GM21360 (cell line): ENCODE data around the gene ZFP3.
"Not testable (repeated sequence)": the region's sequence is repeated elsewhere in the genome, so short reads cannot be mapped to it uniquely, and the experiment has no call there.

Experiments
- ATAC-seq: cut with Tn5 transposase; IDR thresholded peaks from one replicate; pipeline ENCODE4 v1.9.1; 2021; ENCODE audit warnings: mild to moderate bottlenecking, moderate library complexity; ENCODE audit not compliant: unreplicated experiment

Gene ZFP3

GRCh38 chr17:5078106-5079028, at the start of gene ZFP3:
Gene ZFP3, plus strand, starts transcription at chr17:5078467. Its CDS starts 13,038 bp downstream, at chr17:5091505.
- ATAC-seq: peak; percentile 84

- not testable (repeated sequence) for ATAC-seq
Measured at GRCh38 chr17:5030168-5030567, 48.1 kb upstream of the ZFP3 start.

GRCh38 chr17:5031365-5032082, 46.7 kb upstream of the ZFP3 start:
- ATAC-seq: peak; percentile 58

GRCh38 chr17:5032865-5033264, 45.4 kb upstream of the ZFP3 start:
- no peak for ATAC-seq

GRCh38 chr17:5033352-5034015, 44.8 kb upstream of the ZFP3 start:
- no peak for ATAC-seq

- no peak for ATAC-seq
Measured at GRCh38 chr17:5034063-5034462, 44.2 kb upstream of the ZFP3 start.

- ATAC-seq: no peak
Measured at GRCh38 chr17:5034651-5035050, 43.6 kb upstream of the ZFP3 start.

- ATAC-seq: no peak
Measured at GRCh38 chr17:5035315-5035714, 43.0 kb upstream of the ZFP3 start, which contains the start of gene SLC52A1. Gene SLC52A1, minus strand, starts transcription at chr17:5035426. Its CDS starts 820 bp downstream, at chr17:5034606.

GRCh38 chr17:5042157-5043022, 35.9 kb upstream of the ZFP3 start:
- no peak for ATAC-seq

- no peak for ATAC-seq
Measured at GRCh38 chr17:5043524-5043923, 34.7 kb upstream of the ZFP3 start.

GRCh38 chr17:5044630-5045029, 33.6 kb upstream of the ZFP3 start:
- no peak for ATAC-seq

- ATAC-seq: no peak
Measured at GRCh38 chr17:5045496-5045895, 32.8 kb upstream of the ZFP3 start.

- no peak for ATAC-seq
Measured at GRCh38 chr17:5047446-5047845, 30.8 kb upstream of the ZFP3 start.

GRCh38 chr17:5049314-5049841, 28.9 kb upstream of the ZFP3 start:
- no peak for ATAC-seq

GRCh38 chr17:5050278-5050677, 28.0 kb upstream of the ZFP3 start:
- no peak for ATAC-seq

- no peak for ATAC-seq
Measured at GRCh38 chr17:5055543-5055942, 22.7 kb upstream of the ZFP3 start.

GRCh38 chr17:5065227-5065744, 13.0 kb upstream of the ZFP3 start:
- ATAC-seq: no peak

GRCh38 chr17:5068236-5068635, 10.0 kb upstream of the ZFP3 start:
- no peak for ATAC-seq

- no peak for ATAC-seq
Measured at GRCh38 chr17:5069724-5070123, 8.5 kb upstream of the ZFP3 start.

- not testable (repeated sequence) for ATAC-seq
Measured at GRCh38 chr17:5075472-5075871, 2.8 kb upstream of the ZFP3 start.
